NCI-H2171 (cell line): ENCODE data around the gene TPM1.

Experiments
- DNase-seq: peaks from one replicate; lab custom pipeline; 2025; lab: John Stamatoyannopoulos, UW

The TPM1 gene

GRCh38 chr15:63042877-63043334, 359 bp downstream of the TPM1 start:
- no peak for DNase-seq

DNA sequence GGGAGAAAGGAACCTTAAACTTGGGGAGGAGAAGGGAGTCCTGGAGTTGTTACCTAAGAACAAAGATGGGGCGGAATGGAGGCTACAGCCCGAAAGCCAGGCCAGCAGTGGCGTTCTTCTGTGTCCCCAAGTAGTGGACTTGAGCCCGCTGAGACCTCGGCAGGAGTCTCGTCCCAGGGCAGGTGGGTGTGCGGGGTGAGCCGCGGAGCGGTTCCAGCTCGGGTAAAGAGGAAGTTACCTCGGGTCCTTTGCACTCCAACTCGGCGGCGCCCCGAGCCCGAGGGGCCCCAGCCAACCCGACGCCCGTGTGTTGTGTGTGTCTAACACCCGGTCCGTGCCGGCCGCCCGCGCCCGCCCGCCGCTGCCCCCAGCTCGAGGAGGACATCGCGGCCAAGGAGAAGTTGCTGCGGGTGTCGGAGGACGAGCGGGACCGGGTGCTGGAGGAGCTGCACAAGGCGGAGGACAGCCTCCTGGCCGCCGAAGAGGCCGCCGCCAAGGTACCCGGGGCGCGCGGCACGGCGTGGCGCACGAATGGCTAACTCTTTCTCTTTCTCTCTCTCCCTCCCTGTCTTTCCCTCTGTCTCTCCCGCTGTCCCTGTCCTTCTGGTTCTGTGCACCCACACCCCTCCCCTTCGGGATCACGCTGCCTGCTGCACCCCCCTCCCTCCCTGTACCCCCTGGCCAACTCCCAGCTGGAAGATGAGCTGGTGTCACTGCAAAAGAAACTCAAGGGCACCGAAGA, 959 bp downstream of the TPM1 start:
- no peak for DNase-seq

- DNase-seq, result no peak
Observed at GRCh38 chr15:63044077-63044644, 1.6 kb downstream of the TPM1 start.

DNA sequence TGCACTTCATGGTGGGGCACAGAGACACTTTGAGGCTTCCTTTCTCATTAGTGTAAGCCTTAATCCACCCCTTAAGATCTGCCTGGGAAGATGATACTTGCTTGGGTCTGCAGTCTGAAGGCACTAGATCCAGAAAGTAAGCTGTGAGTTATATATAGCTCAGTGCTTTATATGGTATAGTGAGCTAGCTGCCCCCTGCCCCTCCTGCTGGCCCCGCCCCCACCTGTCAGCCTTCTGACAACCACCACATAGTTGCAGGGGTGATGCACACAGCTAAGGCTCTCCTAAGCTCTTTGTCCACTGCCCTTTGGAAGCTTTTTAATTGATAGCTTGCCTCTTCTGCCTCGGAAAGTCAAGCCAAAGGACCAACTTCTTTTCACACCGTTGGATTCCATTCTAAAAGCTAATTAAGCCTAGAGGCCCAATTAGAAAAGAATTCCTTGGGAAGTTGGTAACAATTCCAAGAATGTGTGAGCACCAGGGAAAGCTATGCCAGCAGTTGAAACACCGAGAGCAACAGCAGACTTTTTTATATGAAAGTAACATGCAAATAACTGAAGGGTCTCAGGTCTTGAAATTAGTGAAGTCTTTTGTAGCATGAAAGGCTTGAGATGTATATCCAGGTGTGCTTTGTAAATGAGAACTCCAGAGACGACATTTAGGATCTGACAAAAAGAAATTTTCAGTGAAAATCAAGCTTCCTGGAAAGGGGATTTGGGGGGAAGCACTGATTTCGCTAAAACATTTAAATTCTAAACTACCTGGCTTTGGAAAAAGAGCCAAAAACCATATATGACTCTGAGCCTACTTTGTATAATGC, 2.3 kb downstream of the TPM1 start:
- DNase-seq, result no peak

GRCh38 chr15:63045465-63045840, 2.9 kb downstream of the TPM1 start:
- no peak for DNase-seq

DNA sequence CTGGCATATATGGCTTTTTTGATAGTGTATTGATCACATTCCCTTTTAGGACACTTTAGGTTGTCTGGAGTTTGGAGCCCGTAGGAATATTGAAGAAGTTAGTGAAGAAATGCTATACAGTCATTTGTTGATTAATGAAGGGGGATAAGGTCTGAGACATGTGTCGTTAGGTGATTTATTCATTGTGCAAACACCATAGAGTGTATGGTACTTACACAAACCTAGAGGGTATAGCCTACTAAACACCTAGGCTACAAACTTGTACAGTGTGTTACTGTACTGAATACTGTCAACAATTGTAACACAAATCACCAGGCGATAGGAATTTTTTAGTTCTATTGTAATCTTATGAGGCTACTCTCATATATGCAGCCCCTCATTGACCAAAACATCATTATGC, 3.3 kb downstream of the TPM1 start:
- DNase-seq, result no peak

GRCh38 chr15:63046917-63047760, 4.6 kb downstream of the TPM1 start:
- no peak for DNase-seq

- no peak for DNase-seq
Observed at GRCh38 chr15:63047792-63048114, 5.2 kb downstream of the TPM1 start.

DNA sequence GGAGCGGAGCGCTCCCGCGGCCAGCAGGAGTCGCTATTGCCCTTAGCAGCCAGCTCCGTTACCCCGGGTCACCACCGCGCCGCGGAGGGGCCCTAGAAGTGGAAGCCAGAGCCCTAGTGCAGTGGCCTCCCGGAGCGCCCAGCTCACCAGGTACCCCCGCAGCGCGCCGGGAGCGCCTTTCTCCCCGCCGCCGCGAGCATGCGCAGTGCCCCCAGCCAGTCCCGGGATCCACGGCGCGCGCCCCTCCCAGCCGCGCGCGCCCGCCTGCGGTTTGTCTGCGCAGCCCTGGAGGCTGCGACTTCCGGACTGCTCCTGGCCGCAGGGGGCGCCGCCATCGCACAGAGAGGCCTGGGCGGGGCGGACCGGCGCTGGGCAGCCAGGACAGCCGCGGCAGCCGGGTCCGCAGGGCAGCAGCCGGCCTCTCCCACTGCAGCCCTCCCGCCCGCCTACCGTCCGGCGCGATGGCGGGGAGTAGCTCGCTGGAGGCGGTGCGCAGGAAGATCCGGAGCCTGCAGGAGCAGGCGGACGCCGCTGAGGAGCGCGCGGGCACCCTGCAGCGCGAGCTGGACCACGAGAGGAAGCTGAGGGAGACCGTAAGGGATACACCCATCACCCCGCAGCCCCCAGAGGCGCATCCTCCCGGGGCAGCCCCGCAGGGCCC, 5.7 kb downstream of the TPM1 start:
- peak; percentile 94 for DNase-seq

DNA sequence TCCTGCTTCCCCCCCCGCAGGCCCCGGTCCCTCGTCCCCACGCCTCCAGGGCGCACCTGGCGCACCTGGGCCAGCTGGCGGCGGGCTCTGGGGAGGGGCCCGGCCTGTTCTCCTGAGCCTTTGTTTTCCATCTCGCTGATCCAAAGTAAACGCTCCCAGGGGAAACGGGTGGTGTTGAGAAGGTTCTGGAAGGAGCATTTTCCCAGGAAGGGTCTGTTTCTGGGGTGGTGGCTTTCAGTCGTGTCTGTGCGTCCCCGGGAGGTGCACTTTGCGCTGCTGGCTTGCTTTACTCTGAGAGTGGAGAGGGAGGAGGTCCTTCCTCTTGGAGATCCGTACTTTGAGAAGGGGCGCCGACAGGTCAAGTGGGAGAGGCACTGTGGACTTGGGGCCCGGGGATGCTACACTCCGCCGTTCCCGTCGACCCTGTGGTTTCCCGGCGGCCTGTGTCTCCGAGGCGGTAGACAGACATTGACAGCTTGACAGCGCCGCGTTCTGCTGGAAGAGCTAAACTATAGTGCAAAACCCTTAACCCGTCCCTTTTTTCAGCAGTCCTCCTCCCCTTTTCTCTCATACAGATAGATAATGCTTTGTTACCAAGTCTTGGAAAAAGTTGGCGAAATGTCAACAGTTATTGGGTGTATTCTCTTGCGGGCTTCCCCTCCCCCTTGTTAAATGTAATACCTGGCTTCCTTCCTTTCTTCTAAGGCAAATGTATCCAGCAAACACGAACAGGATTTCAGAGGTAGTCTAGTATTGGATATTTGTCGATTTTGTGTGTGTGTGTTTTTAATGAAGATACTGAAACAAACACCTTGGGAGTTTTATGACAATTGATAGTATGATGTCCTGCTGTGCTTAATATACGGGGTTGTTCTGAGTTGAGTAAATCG, 6.5 kb downstream of the TPM1 start:
- peak; percentile 89 for DNase-seq

DNA sequence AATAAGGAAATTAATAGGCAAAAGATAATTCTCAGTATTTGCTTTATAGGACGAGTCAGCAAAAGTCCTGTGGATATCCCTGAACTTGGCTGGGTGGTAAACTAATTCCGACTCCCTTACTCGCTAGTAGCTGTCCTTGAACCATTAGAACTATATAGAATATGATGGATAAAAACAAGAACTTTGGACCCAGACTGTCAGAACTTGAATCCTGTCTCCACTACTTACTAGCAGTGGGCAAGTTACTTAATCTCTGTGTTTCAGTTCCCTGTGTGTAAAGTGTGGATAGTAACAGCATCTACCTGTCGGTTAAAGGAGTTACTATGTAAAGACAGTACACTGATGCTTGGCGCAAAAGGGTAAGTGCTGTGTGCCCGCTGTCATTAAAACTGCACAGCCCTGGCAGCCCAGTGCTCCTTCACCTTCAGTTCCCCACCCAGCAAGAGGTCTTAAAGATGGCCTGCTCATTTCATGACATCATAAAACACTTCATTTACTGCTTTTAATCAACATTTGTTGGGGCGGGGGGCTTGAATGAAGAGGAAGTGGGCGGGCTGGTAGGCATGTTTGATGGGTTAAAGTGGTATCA, 7.3 kb downstream of the TPM1 start:
- DNase-seq, result no peak

DNA sequence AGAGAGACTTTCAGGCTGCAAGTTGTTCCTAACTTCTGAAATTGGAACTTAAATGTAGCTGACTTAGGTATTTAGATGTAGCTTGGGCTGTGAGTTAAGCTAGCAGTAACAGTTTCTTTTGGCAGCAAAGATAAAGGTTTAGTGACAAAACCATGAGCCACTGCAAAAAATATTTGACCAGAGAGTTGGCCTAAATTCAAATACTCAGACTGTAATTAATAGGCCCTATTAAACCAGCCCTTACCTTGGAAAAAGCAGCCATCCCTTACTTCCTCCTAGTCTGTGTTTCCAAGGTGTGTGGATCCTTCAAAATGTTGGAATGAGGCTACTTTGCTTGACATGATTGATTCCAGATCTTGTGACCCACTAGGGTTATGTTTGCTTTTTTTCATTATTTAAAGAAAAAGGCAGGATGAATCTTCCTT, 8.2 kb downstream of the TPM1 start:
- no peak for DNase-seq

- DNase-seq, result no peak
Observed at GRCh38 chr15:63051156-63052066, 8.9 kb downstream of the TPM1 start.

DNA sequence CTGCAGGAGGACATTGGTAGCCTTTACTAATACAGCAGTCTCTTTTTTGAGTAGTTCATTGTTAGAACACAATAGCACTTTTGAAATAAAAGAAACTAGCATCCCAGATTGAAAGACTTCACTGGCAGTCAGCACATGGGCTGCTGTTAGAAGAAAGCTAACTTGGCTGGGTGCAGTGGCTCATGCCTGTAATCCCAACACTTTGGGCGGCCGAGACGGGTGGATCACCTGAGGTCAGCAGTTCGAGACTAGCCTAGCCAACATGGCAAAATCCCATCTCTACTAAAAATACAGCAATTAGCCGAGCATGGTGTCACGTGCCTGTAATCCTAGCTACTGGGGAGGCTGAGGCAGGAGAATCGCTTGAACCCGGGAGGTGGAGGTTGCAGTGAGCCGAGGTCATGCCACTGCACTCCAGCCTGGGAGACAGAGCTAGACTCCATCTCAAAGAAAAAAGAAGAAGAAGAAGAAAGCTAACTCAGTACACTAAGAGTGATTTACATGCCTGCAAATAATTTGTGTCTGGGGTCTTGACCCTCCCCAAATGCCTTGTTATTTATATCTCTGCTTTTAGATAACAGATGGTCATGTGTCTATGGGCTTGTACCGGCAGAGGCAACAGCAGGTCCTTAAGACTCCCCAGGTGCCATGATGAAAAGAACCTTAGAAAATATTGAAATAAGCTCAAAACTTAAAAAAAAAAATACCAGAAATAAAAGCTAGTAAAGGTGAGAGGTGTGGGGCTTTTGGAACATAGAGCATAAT, 9.7 kb downstream of the TPM1 start:
- peak; percentile 56 for DNase-seq

DNA sequence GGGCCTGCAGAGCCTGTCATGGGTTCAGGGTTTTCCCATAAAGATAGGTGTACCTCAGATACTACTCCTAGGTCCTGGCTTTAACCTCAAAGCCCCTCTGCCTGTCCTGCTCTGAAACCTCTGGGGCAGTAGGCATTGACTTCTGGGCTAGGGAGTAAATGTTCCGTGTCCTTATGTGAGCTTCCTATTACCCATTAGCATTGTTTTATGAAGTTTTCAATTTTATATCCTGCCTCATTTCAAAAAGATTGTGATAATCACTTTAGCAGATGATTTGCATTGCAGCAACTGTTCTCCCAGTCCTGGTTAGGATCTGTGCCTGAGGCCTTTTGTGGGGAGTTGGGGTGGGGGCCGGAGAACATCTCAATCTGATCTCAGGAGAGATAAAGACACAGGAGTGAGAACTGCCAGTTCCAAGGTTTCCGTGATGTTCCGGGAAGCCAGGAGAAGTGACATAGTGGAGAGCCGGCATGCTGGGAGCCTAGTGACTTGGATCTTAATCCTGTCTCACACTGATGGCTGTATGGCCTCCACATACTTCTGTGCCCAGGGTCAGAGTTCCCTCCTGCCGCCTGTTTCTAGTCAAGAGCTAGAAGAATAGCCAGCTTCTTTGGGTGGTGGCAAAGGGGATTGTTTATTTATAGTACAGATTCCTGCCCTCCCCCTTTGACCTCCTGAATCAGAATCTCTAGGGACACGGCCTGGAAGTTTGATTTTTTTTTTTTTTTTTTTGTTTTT, 10.6 kb downstream of the TPM1 start:
- DNase-seq, result peak; percentile 25

GRCh38 chr15:63054281-63054683, 11.7 kb downstream of the TPM1 start:
- no peak for DNase-seq

DNA sequence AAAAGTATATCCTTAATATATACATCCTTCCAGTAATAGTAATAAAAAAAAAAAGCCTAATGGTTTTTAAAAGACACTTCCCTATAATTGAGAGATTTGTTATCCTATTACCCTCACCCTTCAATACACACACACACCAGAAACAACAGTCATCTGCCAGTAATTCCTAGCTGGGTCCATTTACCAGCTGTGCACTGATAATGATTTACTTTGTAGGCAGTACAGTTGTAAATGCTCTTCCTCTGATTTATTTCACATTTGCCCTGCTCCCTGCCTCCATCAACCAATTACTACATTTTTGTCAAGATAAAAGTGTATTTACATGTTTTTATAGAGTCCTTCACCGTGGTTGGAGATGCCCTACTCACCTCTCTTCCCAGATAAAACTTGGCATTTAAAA, 12.4 kb downstream of the TPM1 start:
- DNase-seq, result no peak

GRCh38 chr15:63056829-63057228, 14.3 kb downstream of the TPM1 start:
- DNase-seq, result peak; percentile 90
